GM21737 (cell line): Measurements from ENCODE around the gene KCNK2.

Experiments
- ATAC-seq: cut with Tn5 transposase; IDR thresholded peaks from one replicate; pipeline ENCODE4 v1.9.1; 2021; ENCODE audit warnings: mild to moderate bottlenecking, moderate library complexity; ENCODE audit not compliant: unreplicated experiment

The KCNK2 gene

GRCh38 chr1:215082532-215083382 is at the start of gene KCNK2:
Gene KCNK2 (plus strand): TSS chr1:215082737. CDS start chr1:215083386, 649 bp downstream.
- ATAC-seq: no peak

- ATAC-seq: no peak
These were observed 49.5 kb upstream of the KCNK2 start for GRCh38 chr1:215032911-215033526.

GRCh38 chr1:215040190-215040589 is 42.3 kb upstream of the KCNK2 start:
- ATAC-seq: no peak

GRCh38 chr1:215043401-215043800 is 39.1 kb upstream of the KCNK2 start:
- ATAC-seq: no peak

- no peak for ATAC-seq
These were observed 38.4 kb upstream of the KCNK2 start for GRCh38 chr1:215044151-215044550.

GRCh38 chr1:215045698-215046308 is 36.7 kb upstream of the KCNK2 start:
- no peak for ATAC-seq

- no peak for ATAC-seq
These were observed 30.1 kb upstream of the KCNK2 start for GRCh38 chr1:215052256-215053015.

- no peak for ATAC-seq
These were observed 28.3 kb upstream of the KCNK2 start for GRCh38 chr1:215054266-215054665.

- ATAC-seq: no peak
These were observed 27.1 kb upstream of the KCNK2 start for GRCh38 chr1:215055281-215055935.

GRCh38 chr1:215056584-215056983 is 26.0 kb upstream of the KCNK2 start:
- no peak for ATAC-seq

- no peak for ATAC-seq
These were observed 22.6 kb upstream of the KCNK2 start for GRCh38 chr1:215059947-215060346.

- no peak for ATAC-seq
These were observed 18.2 kb upstream of the KCNK2 start for GRCh38 chr1:215064327-215064726.

GRCh38 chr1:215071078-215071477 is 11.5 kb upstream of the KCNK2 start:
- no peak for ATAC-seq

GRCh38 chr1:215076322-215076721 is 6.2 kb upstream of the KCNK2 start:
- no peak for ATAC-seq

GRCh38 chr1:215079456-215079855 is 3.1 kb upstream of the KCNK2 start:
- no peak for ATAC-seq

- no peak for ATAC-seq
These were observed 641 bp upstream of the KCNK2 start for GRCh38 chr1:215081661-215082531.

- no peak for ATAC-seq
These were observed 935 bp downstream of the KCNK2 start for GRCh38 chr1:215083383-215083961.

GRCh38 chr1:215084621-215085020 is 2.1 kb downstream of the KCNK2 start:
- no peak for ATAC-seq

GRCh38 chr1:215087603-215088002 is 5.1 kb downstream of the KCNK2 start:
- ATAC-seq: no peak
